22Rv1 (cell line): Measurements from ENCODE around the gene REG1B.

ENCODE experiments used
- CTCF ChIP-seq: fragments of 450-650 bp; IDR thresholded peaks from 2 replicates; pipeline ENCODE4 v1.5.1; 2017; ENCODE audit warnings: mild to moderate bottlenecking
- ZFX ChIP-seq: fragments of 450-650 bp; IDR thresholded peaks from 2 replicates; pipeline ENCODE4 v1.6.1; 2017; ENCODE audit warnings: antibody characterized with exemption, borderline replicate concordance

GRCh38 chr2:79125721-79125985 is 37.9 kb upstream of the REG1B start:
- no peak for TF ChIP-seq CTCF
- no peak for TF ChIP-seq ZFX
